Mesenchymal stem cell (in vitro differentiated cells and primary cell): Measurements from ENCODE around the gene GBP4.

ENCODE experiments used
- DNase-seq: peaks from one replicate; pipeline ENCODE4 v3.0.0-alpha.2; 2013
- H2AFZ ChIP-seq: one replicate; pipeline ENCODE4 v1.6.1; 2013; ENCODE audit warnings: low read depth, mild to moderate bottlenecking, control low read depth, inconsistent platforms, low read length, moderate library complexity
- H2AK5ac ChIP-seq: 2 replicates; pipeline ENCODE4 v1.6.1; 2013; ENCODE audit warnings: low read length, moderate library complexity, mild to moderate bottlenecking, inconsistent platforms; ENCODE audit not compliant: severe bottlenecking
- H2BK120ac ChIP-seq: one replicate; pipeline ENCODE4 v1.6.1; 2013; ENCODE audit warnings: low read depth, mild to moderate bottlenecking, inconsistent platforms, low read length, moderate library complexity
- H2BK12ac ChIP-seq, 2 experiments: one replicate each; pipeline ENCODE4 v1.6.1; 2013; ENCODE audit warnings: inconsistent platforms in 2 of 2, low read length in 2 of 2, mild to moderate bottlenecking in 2 of 2, moderate library complexity in 2 of 2, control low read depth in 1 of 2
- H2BK15ac ChIP-seq: one replicate; pipeline ENCODE4 v1.6.1; 2013; ENCODE audit warnings: mild to moderate bottlenecking, low read depth, inconsistent platforms; ENCODE audit not compliant: poor library complexity, severe bottlenecking
- H2BK5ac ChIP-seq: 2 replicates; pipeline ENCODE4 v1.6.1; 2013; ENCODE audit warnings: low read depth, mild to moderate bottlenecking, low read length, control low read depth, inconsistent platforms; ENCODE audit not compliant: poor library complexity, severe bottlenecking
- H3K14ac ChIP-seq, 2 experiments: one replicate each; pipeline ENCODE4 v1.6.1; 2013; ENCODE audit warnings: inconsistent platforms in 2 of 2, low read length in 2 of 2, control low read depth in 1 of 2, mild to moderate bottlenecking in 1 of 2, moderate library complexity in 1 of 2
- H3K18ac ChIP-seq, 2 experiments: one replicate each; pipeline ENCODE4 v1.6.1; 2013; ENCODE audit warnings: inconsistent platforms in 2 of 2, low read length in 2 of 2, control low read depth in 1 of 2, low read depth in 1 of 2, mild to moderate bottlenecking in 1 of 2
- H3K23ac ChIP-seq, 2 experiments: one replicate each; pipeline ENCODE4 v1.6.1; 2013; ENCODE audit warnings: inconsistent platforms in 2 of 2, low read length in 2 of 2, mild to moderate bottlenecking in 2 of 2, moderate library complexity in 2 of 2, control low read depth in 1 of 2
- H3K27ac ChIP-seq: 2 replicates; pipeline ENCODE4 v1.5.1; 2013; ENCODE audit warnings: mild to moderate bottlenecking, moderate library complexity, low read length, control low read depth, inconsistent platforms; ENCODE audit not compliant: poor library complexity, severe bottlenecking
- H3K27me3 ChIP-seq, 2 experiments: 2 replicates each; pipeline versions ENCODE4 v1.6.1 to v1.7.0; 2013; ENCODE audit warnings: low read length in 2 of 2, mild to moderate bottlenecking in 2 of 2, moderate library complexity in 2 of 2, control low read depth in 1 of 2, inconsistent platforms in 1 of 2; ENCODE audit not compliant: control insufficient read depth in 1 of 2, insufficient read depth in 1 of 2
- H3K36me3 ChIP-seq, 2 experiments: 2 replicates each; pipeline versions ENCODE4 v1.6.1 to v1.7.0; 2013; ENCODE audit warnings: low read length in 2 of 2, control low read depth in 1 of 2, inconsistent platforms in 1 of 2, low read depth in 1 of 2, mild to moderate bottlenecking in 1 of 2; ENCODE audit not compliant: insufficient read depth in 2 of 2, control insufficient read depth in 1 of 2
- H3K4ac ChIP-seq, 2 experiments: one replicate each; pipeline ENCODE4 v1.6.1; 2013; ENCODE audit warnings: inconsistent platforms in 2 of 2, low read length in 2 of 2, mild to moderate bottlenecking in 2 of 2, moderate library complexity in 2 of 2, control low read depth in 1 of 2, low read depth in 1 of 2
- H3K4me1 ChIP-seq: 2 replicates; pipeline ENCODE4 v1.6.1; 2013; ENCODE audit warnings: low read depth, low read length, control low read depth; ENCODE audit not compliant: control insufficient read depth, insufficient read depth
- H3K4me2 ChIP-seq: 2 replicates; pipeline ENCODE4 v1.6.1; 2013; ENCODE audit warnings: low read length, mild to moderate bottlenecking, inconsistent platforms; ENCODE audit not compliant: poor library complexity, severe bottlenecking
- H3K4me3 ChIP-seq, 2 experiments: 2 replicates each; pipeline versions ENCODE4 v1.5.1 to v1.7.0; 2013; ENCODE audit warnings: low read length in 2 of 2, mild to moderate bottlenecking in 2 of 2, control low read depth in 1 of 2, low read depth in 1 of 2; ENCODE audit not compliant: insufficient read depth in 1 of 2
- H3K79me1 ChIP-seq: replicated peaks from 2 replicates; pipeline ENCODE4 v1.6.1; 2013; ENCODE audit warnings: mild to moderate bottlenecking, control low read depth, low read length, inconsistent platforms; ENCODE audit not compliant: poor library complexity, severe bottlenecking
- H3K9ac ChIP-seq: 2 replicates; pipeline ENCODE4 v1.7.0; 2013; ENCODE audit warnings: mild to moderate bottlenecking, low read length, moderate library complexity
- H3K9me3 ChIP-seq: 2 replicates; pipeline ENCODE4 v1.7.0; 2013; ENCODE audit warnings: mild to moderate bottlenecking, low read length; ENCODE audit not compliant: control insufficient read depth
- H4K8ac ChIP-seq: one replicate; pipeline ENCODE4 v1.6.1; 2013; ENCODE audit warnings: inconsistent platforms, mild to moderate bottlenecking, low read length, moderate library complexity
- H4K91ac ChIP-seq: one replicate; pipeline ENCODE4 v1.6.1; 2013; ENCODE audit warnings: mild to moderate bottlenecking, low read length, inconsistent platforms
- WGBS: methylation state at CpG from one replicate; pipeline ENCODE4 v1.1.7; 2013; ENCODE audit warnings: mixed read lengths; 5-methylcytosine and 5-hydroxymethylcytosine counted together

The GBP4 gene

GRCh38 chr1:89198081-89198480 lies 661 bp downstream of the GBP4 start:
- Histone ChIP-seq H3K27ac (no peak overlapping the region), H3K14ac (no peak overlapping the region), H4K91ac (no peak overlapping the region), H3K27me3 (no peaks in the 10 kb centered on the region), H2AFZ (no peak overlapping the region), H4K8ac (no peak overlapping the region), H3K9me3 (no peaks in the 10 kb centered on the region), H2AK5ac (no peak overlapping the region), H2BK120ac (no peak overlapping the region), H2BK15ac (no peak overlapping the region), H2BK12ac (no peak overlapping the region), H3K36me3 (no peaks in the 10 kb centered on the region), H3K9ac (peak overlapping the region; percentile 39), H3K4me3 (peak overlapping the region in 1 of 2 experiments; percentile 73), H2BK5ac (no peak overlapping the region), H3K4ac (no peak overlapping the region), H3K4me1 (no peaks in the 10 kb centered on the region), H3K18ac (no peak overlapping the region), H3K79me1 (no peaks in the 10 kb centered on the region), H3K23ac (no peak overlapping the region), H3K4me2 (no peak overlapping the region)
- no peak for DNase-seq
- 13% methylated on average over 8 of the region's 8 CpGs for WGBS

DNA sequence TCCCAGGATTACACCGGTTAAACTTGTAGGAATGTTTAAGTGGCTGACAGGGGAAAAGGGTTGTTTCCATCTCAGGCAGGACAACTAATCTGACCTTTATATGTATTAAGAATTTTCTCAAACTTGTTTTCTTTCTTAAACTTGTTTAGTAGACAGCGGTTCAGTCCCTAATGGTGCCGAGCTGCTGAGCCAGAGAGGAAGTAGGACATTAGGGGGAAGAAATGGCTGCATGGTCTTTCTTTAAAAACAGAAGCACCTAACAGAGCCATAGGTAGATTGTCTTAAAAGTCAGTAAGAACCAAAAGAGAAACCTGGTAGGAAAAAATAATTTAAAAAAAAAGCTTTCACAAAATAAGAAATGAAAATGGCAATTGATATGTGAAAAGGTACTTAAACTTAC lies 3.3 kb downstream of the GBP4 start:
- Histone ChIP-seq H3K4ac (no peak overlapping the region), H3K9me3 (no peaks in the 10 kb centered on the region), H3K9ac (no peak overlapping the region), H3K4me2 (no peak overlapping the region), H3K36me3 (no peaks in the 10 kb centered on the region), H3K14ac (no peak overlapping the region), H3K4me3 (no peak overlapping the region), H2BK120ac (no peak overlapping the region), H2BK15ac (no peak overlapping the region), H3K23ac (no peak overlapping the region), H3K4me1 (no peaks in the 10 kb centered on the region), H4K8ac (no peak overlapping the region), H4K91ac (no peak overlapping the region), H2AFZ (no peak overlapping the region), H3K27ac (no peak overlapping the region), H3K18ac (no peak overlapping the region), H2BK5ac (no peak overlapping the region), H2AK5ac (no peak overlapping the region), H3K27me3 (no peaks in the 10 kb centered on the region), H2BK12ac (no peak overlapping the region), H3K79me1 (no peaks in the 10 kb centered on the region)
- 100% methylated on average over 2 of the region's 3 CpGs for WGBS
- no peak for DNase-seq

DNA sequence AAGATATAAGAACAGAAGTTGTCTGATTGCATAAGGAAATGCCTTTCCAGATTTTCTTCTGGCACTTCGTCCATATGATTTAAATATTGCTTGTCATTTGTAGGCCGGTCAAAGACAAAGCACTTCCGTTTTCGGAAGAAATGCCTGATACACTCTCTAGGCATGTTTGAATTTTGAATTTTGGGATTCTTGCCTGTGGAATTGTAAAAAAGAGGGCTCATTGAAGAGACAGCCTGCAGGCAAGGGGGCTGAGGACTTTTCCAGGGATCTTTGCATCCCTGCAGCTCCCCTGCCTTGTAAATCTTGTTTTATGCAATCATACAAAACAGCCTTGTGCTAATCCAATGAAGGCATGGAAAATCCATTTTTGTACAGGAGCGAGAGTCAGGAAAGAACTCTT lies 7.4 kb downstream of the GBP4 start:
- no peak for DNase-seq
- 94% methylated on average over 5 of the region's 5 CpGs for WGBS
- H4K91ac ChIP-seq = no peak overlapping the region

DNA sequence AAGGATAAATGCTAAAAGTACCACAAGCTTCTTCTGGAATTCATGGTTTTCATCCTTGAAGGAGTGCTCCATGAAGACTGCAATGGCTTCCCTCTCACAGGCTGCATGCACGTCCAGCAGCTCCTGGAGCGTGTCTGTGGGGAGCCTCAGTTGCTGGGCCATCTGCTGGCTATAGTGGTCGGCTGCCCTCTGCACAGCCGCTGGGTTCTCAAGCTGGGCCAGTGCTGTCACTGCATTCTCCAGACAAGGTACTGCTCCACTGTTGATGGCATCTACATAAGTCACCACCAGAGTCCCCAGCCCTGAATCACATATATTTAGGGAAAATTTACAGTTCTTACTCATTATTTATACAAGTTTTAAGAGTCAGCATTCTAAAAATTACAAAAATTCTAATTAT lies 8.7 kb downstream of the GBP4 start:
- no peak overlapping the region for H3K4me2 ChIP-seq
- no peak overlapping the region for H3K27ac ChIP-seq
- DNase-seq = no peak
- H2AK5ac ChIP-seq = no peak overlapping the region
- no peak overlapping the region for H4K91ac ChIP-seq
- H3K18ac ChIP-seq = no peak overlapping the region
- no peak overlapping the region for H2BK5ac ChIP-seq
- no peak overlapping the region for H3K9ac ChIP-seq
- H3K79me1 ChIP-seq = no peaks in the 10 kb centered on the region
- H3K27me3 ChIP-seq = peaks cover 0 to 3% of the 10 kb centered on the region in 2 experiments
- no peak overlapping the region for H2BK15ac ChIP-seq
- no peaks in the 10 kb centered on the region for H3K9me3 ChIP-seq
- H2BK12ac ChIP-seq = no peak overlapping the region
- no peaks in the 10 kb centered on the region for H3K36me3 ChIP-seq
- peak overlapping the region in 1 of 2 experiments; percentile 57 for H3K14ac ChIP-seq
- 82% methylated on average over 4 of the region's 4 CpGs for WGBS
- H3K4ac ChIP-seq = no peak overlapping the region
- no peak overlapping the region for H3K4me3 ChIP-seq
- H3K23ac ChIP-seq = no peak overlapping the region
- H2BK120ac ChIP-seq = no peak overlapping the region
- H3K4me1 ChIP-seq = no peaks in the 10 kb centered on the region
- no peak overlapping the region for H2AFZ ChIP-seq
- H4K8ac ChIP-seq = no peak overlapping the region

More for the DNA sequence above, 7.4 kb downstream of the GBP4 start:
- H2BK120ac ChIP-seq = no peak overlapping the region
- H2BK12ac ChIP-seq = no peak overlapping the region
- no peak overlapping the region for H3K9ac ChIP-seq
- no peak overlapping the region for H2AFZ ChIP-seq
- no peak overlapping the region for H3K14ac ChIP-seq
- no peak overlapping the region for H3K23ac ChIP-seq
- H3K18ac ChIP-seq = no peak overlapping the region
- H3K27ac ChIP-seq = no peak overlapping the region
- no peaks in the 10 kb centered on the region for H3K9me3 ChIP-seq
- no peak overlapping the region for H2AK5ac ChIP-seq
- no peaks in the 10 kb centered on the region for H3K4me1 ChIP-seq
- H3K4ac ChIP-seq = no peak overlapping the region
- no peak overlapping the region for H3K4me3 ChIP-seq
- no peak overlapping the region for H4K8ac ChIP-seq
- peaks cover 0 to 3% of the 10 kb centered on the region in 2 experiments for H3K27me3 ChIP-seq
- no peak overlapping the region for H3K4me2 ChIP-seq
- H2BK5ac ChIP-seq = no peak overlapping the region
- no peaks in the 10 kb centered on the region for H3K36me3 ChIP-seq
- no peak overlapping the region for H2BK15ac ChIP-seq
- H3K79me1 ChIP-seq = no peaks in the 10 kb centered on the region
